H7 (cell line): ENCODE results near the gene ABCC6. TPM values are rescaled to one million over a fixed set of nuclear protein-coding genes. Genes with fewer than 3 reads are reported as not detected.
"Not testable (repeated sequence)": the region's sequence is repeated elsewhere in the genome, so short reads cannot be mapped to it uniquely, and the experiment has no call there.

Experiments
- DNase-seq: peaks from one replicate; pipeline ENCODE4 v3.0.0; 2012
- H3K27me3 ChIP-seq: 2 replicates; pipeline ENCODE4 v1.6.0; 2011; ENCODE audit warnings: mild to moderate bottlenecking, low read length; ENCODE audit not compliant: control insufficient read depth, insufficient read depth
- H3K36me3 ChIP-seq: replicated peaks from 2 replicates; pipeline ENCODE4 v1.5.1; 2011; ENCODE audit warnings: low read length; ENCODE audit not compliant: control insufficient read depth, insufficient read depth
- H3K4me3 ChIP-seq: 2 replicates; pipeline ENCODE4 v1.5.1; 2011; ENCODE audit warnings: low read depth, mild to moderate bottlenecking, control low read depth, low read length, moderate library complexity; ENCODE audit not compliant: insufficient read depth
- total RNA-seq: library from RNA; depleted of rRNA; stranded (reverse); fragments of >200 nt; shearing (Covaris generic); gene quantifications from 2 replicates; pipeline ENCODE4 v1.2.3, GENCODE V29; 2014

ABCC6 gene
- total RNA-seq, 1 experiment from 2014 or later: 1.5 TPM

GRCh38 chr16:16188827-16189226 is 34.5 kb downstream of the ABCC6 start:
- Histone ChIP-seq H3K36me3 (no peaks in the 10 kb centered on the region), H3K4me3 (no peak overlapping the region), H3K27me3 (no peaks in the 10 kb centered on the region)
- no peak for DNase-seq

GRCh38 chr16:16186820-16187219 is 36.5 kb downstream of the ABCC6 start:
- no peaks in the 10 kb centered on the region for H3K27me3 ChIP-seq
- no peak for DNase-seq
- no peak overlapping the region for H3K4me3 ChIP-seq
- H3K36me3 ChIP-seq: no peaks in the 10 kb centered on the region

- H3K4me3 ChIP-seq: no peak overlapping the region
- H3K27me3 ChIP-seq: no peaks in the 10 kb centered on the region
- DNase-seq: no peak
- no peaks in the 10 kb centered on the region for H3K36me3 ChIP-seq
These were observed 38.2 kb downstream of the ABCC6 start for GRCh38 chr16:16185095-16185494.

DNA sequence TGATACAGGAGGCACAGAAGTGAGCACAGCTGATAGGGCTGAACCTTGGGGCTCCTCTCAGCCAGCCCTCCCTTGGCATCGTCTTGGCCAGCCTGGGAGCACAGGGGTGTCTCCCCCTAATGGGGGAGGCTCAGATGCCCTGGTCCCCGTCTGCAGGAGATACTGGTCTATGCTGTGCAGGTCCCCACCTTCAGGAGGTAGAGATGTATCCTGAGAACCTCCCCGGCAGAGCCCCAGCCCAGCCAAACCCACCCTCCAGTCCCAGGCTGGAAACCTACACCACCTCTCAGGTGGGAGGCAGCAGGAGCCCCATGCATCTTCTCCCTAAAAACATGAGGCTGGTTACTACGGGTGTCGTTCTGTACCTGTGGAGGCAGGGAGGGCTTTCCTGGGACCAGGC is 38.7 kb downstream of the ABCC6 start:
- H3K27me3 ChIP-seq: no peaks in the 10 kb centered on the region
- H3K4me3 ChIP-seq: no peak overlapping the region
- DNase-seq: no peak
- H3K36me3 ChIP-seq: no peaks in the 10 kb centered on the region

GRCh38 chr16:16183562-16183961 is 39.7 kb downstream of the ABCC6 start:
- H3K36me3 ChIP-seq: no peaks in the 10 kb centered on the region
- H3K27me3 ChIP-seq: no peaks in the 10 kb centered on the region
- no peak overlapping the region for H3K4me3 ChIP-seq
- DNase-seq: peak; percentile 74

- DNase-seq: no peak
- Histone ChIP-seq H3K4me3 (no peak overlapping the region), H3K27me3 (no peaks in the 10 kb centered on the region), H3K36me3 (no peaks in the 10 kb centered on the region)
These were observed 40.4 kb downstream of the ABCC6 start for GRCh38 chr16:16182918-16183317.

GRCh38 chr16:16181748-16182147 is 41.5 kb downstream of the ABCC6 start:
- H3K4me3 ChIP-seq, H3K27me3 ChIP-seq, DNase-seq, H3K36me3 ChIP-seq: not testable (repeated sequence)

DNA sequence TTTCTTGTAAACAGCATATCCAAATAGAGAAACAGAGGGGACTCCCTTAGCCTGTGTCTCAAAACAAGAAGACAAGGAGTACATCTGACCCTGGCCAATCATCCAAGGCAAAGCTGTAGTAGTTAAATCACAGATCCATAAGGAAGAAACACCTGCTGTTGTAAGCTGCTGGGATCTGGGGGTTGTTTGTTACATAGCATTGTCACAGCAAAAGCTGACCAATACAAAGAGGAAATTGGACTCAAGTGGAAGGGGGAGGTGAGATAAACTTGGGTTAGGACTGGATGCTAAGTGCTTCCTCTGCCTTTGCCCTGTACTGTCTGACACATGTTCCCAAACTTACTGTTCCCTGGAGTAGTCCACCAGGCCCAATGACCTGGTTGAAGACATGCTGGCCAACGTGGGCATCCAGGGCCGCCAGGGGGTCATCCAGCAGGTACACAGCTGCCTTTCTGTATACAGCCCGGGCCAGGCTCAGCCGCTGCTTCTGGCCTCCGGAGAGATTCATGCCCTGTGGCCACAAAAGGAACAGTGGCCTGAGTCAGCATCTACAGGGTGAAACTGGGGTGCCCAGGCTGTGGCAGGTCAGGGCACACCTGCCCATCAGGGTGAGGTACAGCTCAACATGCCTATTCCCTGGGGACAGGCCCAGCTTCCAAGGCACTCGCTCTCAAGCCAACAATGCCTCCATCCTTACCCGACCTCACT is 44.7 kb downstream of the ABCC6 start:
- Histone ChIP-seq H3K36me3 (no peaks in the 10 kb centered on the region), H3K4me3 (no peak overlapping the region), H3K27me3 (no peaks in the 10 kb centered on the region)
- DNase-seq: no peak

DNA sequence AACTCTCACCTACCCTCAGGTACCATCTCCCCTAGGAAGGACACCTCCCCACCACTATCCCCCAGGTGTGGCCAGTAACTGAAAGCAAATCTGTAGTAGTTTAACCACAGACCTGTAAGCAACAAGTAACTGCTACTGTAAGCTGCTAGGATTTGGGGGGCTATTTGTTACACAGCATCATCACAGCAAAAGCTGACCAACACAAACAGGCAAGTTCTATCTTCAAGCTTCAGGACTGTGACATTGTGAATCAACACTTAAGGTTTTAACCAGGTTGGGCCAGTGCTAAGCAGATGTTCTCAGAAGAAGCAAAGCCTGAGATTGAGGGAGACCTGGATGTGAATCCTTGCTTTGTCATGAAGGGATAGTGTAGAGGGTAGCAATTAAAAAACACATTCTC is 47.0 kb downstream of the ABCC6 start:
- Histone ChIP-seq H3K36me3 (no peaks in the 10 kb centered on the region), H3K27me3 (no peaks in the 10 kb centered on the region), H3K4me3 (no peak overlapping the region)
- no peak for DNase-seq

GRCh38 chr16:16175296-16175695 is 48.0 kb downstream of the ABCC6 start:
- no peak for DNase-seq
- H3K27me3 ChIP-seq: no peaks in the 10 kb centered on the region
- no peaks in the 10 kb centered on the region for H3K36me3 ChIP-seq
- no peak overlapping the region for H3K4me3 ChIP-seq

GRCh38 chr16:16172991-16173390 is 50.3 kb downstream of the ABCC6 start:
- Histone ChIP-seq H3K36me3 (no peaks in the 10 kb centered on the region), H3K4me3 (no peak overlapping the region), H3K27me3 (no peaks in the 10 kb centered on the region)
- no peak for DNase-seq

- H3K4me3 ChIP-seq: no peak overlapping the region
- DNase-seq: no peak
- no peaks in the 10 kb centered on the region for H3K36me3 ChIP-seq
These were observed 51.9 kb downstream of the ABCC6 start for GRCh38 chr16:16171332-16171919.

DNA sequence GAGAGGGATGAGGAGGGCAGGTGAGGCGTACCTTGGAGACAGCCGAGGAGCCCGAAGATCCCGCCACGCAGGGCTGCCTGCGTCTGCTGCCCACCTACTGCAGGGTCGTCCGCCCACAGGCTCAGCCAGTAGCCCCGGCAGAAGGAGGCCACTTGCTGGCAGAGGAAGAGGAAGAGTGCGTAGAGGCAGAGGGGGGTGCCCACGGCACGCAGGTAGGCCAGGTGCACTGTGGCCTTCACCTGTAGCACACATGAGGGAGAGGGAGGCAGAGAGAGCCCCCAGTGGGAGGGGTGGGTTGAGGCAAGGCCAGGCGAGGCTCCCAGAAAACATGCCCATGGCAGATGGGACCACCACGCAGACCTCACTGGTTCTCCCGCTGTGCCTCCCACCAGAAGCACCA is 53.7 kb downstream of the ABCC6 start:
- no peaks in the 10 kb centered on the region for H3K36me3 ChIP-seq
- no peak for DNase-seq

More at GRCh38 chr16:16171332-16171919, 51.9 kb downstream of the ABCC6 start:
- H3K27me3 ChIP-seq: no peaks in the 10 kb centered on the region

GRCh38 chr16:16168431-16168830 is 54.9 kb downstream of the ABCC6 start:
- no peaks in the 10 kb centered on the region for H3K36me3 ChIP-seq
- H3K27me3 ChIP-seq: no peaks in the 10 kb centered on the region
- no peak for DNase-seq
- H3K4me3 ChIP-seq: no peak overlapping the region

More for the DNA sequence above, 53.7 kb downstream of the ABCC6 start:
- H3K4me3 ChIP-seq: no peak overlapping the region
- H3K27me3 ChIP-seq: no peaks in the 10 kb centered on the region

DNA sequence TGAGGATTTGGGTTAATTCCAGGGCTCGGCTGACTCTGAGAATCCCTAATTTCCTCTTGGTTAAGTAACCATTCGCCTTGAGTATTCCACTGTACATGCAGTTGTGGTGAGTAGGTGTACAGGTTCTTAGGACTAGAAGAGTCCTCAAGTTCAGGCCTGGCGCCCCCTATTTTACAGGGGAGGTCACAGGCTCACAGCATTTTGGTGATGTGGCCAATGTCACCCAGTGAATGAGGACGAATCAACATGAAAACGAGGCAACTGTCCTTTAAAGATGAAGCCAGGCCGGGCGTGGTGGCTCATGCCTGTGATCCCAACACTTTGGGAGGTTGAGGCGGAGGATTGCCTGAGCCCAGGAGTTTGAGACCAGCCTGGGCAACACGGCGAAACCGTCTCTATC is 55.4 kb downstream of the ABCC6 start:
- no peak for DNase-seq
- Histone ChIP-seq H3K27me3 (no peaks in the 10 kb centered on the region), H3K4me3 (no peak overlapping the region), H3K36me3 (no peaks in the 10 kb centered on the region)
